ENCODE results near the gene C1orf159. TPM values are rescaled to one million over a fixed set of nuclear protein-coding genes. Genes with fewer than 3 reads are reported as not detected.
"Not testable (repeated sequence)": the region's sequence is repeated elsewhere in the genome, so short reads cannot be mapped to it uniquely, and the experiment has no call there.

Gene C1orf159
- total RNA-seq, 3 donors from 2014 or later = 22.3 to 27.6 (median 26.8) TPM

DNA sequence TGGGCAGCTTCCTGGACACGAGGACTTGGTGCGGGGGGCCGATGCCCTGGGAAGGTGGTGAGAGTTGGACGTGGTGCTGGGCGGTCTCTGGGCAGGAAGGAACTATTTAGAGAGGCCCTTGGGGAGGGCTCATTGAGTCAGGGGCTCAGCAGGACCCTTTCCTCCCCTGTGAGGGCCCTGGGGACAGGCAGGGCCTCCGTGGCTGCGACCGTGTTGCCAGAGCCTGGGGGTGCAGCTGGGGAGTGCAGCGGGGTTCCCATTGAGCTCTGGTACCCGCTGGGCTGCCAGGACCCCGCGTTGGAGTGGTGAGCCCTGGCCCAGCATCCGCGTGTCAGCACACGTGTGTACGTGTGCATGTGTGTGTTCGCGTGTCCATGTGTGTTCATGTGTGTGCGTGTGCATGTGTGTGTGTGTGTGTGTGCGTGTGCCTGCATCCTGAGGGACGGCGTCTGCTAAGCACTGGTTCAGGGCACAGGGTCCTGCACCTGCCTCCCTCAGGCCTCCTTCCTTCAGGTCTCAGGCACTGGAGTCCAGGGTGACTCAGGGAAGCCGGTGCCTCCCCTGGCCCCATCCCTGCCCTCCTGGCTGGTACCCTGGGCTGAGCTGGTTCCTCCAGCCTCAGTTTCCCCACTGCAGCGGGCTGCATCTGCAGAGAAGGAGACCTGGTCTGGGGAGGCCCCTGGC is 52.5 kb downstream of the C1orf159 start:
- Mint-ChIP-seq H3K27me3 (ENCODE audit: low read depth) (peaks cover 15% of the 10 kb centered on the region), H3K36me3 (ENCODE audit: insufficient read depth) (no peaks in the 10 kb centered on the region), H3K4me3 (peak overlapping the region; percentile 65), H3K9me3 (no peaks in the 10 kb centered on the region), H3K4me1 (ENCODE audit: low read depth) (peaks cover 35% of the 10 kb centered on the region)
- DNase-seq (no peak), ATAC-seq (no peak)

DNA sequence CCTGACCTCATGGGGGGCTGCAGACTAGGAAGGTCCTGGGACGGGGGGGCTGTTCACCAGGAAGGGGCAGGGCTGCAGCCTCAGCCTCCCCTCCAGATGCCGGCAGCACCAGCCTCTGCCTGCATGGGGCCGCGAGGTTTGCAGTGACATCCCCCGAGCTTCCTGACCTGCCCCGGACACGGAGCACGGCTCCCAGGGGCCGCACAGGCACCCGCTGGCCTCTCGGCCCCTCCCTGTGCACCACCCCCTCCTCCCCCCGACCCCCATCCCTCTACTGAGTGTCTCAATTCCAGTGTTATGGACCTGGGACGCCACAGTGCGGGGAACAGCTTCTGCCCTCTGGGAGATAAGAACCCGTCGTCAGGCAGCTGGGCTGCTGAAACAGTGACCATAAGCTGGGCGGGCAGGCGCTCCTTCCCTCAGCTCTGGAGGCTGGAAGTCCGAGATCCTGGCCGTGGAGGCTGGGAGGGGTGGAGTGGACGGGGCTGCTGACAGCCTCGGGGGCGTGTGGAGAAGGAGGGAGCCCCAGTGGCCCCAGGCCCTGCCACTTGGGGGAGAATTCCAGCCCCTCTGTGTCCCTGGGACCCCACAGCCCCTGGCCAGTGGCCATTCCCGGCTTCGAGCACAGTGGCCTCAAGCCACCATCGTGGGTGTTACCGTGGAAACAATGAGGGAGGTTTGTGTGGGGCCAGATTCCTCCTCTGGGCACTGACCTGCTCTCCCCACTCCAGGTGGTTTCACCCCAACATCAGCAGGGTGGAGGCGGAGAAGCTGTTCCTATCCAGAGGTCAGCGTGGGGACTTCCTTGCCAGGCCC is 53.3 kb downstream of the C1orf159 start:
- peaks cover 23% of the 10 kb centered on the region for H3K27me3 Mint-ChIP-seq (ENCODE audit: low read depth)
- peaks cover 33% of the 10 kb centered on the region for H3K4me1 Mint-ChIP-seq (ENCODE audit: low read depth)
- DNase-seq (no peak), ATAC-seq (no peak)
- no peaks in the 10 kb centered on the region for H3K9me3 Mint-ChIP-seq
- H3K36me3 Mint-ChIP-seq (ENCODE audit: insufficient read depth) = no peaks in the 10 kb centered on the region
- peak overlapping the region; percentile 65 for H3K4me3 Mint-ChIP-seq

DNA sequence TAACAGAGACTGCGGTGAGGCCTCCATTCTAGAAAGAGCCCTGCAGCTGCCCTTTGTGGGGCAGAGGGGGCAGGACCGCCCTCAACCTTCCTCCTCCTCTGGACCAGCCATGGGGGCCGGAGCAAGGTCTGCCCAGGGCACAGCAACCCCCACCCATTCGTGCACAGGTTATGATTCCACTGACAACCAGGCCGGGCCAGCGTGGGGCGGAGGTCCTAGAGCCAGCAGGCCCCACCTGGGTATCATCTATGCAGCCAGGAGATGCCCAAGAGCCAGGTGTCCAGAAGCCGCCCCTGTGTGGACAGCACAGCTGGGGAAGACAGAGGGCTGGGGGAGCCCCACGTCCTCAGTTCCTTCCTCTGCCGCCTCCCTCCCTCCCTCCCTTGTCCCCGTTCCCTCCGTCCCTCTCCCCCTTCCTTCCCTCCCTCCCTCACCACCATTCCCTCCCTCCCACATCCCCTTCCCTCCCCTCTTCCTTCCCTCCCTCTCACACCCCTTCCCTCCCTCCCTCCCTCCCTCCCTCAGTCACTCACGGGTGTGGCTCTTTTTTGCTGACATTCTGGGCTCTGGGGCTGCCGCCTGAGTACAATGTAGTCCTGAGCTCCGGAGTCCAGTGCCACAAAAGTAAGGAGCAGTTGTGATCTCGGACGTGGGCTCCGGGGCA is 54.1 kb downstream of the C1orf159 start:
- DNase-seq = no peak
- ATAC-seq = no peak
- Mint-ChIP-seq H3K36me3 (ENCODE audit: insufficient read depth) (no peaks in the 10 kb centered on the region), H3K9me3 (no peaks in the 10 kb centered on the region), H3K4me3 (peak overlapping the region; percentile 66), H3K27me3 (ENCODE audit: low read depth) (peaks cover 24% of the 10 kb centered on the region), H3K4me1 (ENCODE audit: low read depth) (peaks cover 33% of the 10 kb centered on the region)

DNA sequence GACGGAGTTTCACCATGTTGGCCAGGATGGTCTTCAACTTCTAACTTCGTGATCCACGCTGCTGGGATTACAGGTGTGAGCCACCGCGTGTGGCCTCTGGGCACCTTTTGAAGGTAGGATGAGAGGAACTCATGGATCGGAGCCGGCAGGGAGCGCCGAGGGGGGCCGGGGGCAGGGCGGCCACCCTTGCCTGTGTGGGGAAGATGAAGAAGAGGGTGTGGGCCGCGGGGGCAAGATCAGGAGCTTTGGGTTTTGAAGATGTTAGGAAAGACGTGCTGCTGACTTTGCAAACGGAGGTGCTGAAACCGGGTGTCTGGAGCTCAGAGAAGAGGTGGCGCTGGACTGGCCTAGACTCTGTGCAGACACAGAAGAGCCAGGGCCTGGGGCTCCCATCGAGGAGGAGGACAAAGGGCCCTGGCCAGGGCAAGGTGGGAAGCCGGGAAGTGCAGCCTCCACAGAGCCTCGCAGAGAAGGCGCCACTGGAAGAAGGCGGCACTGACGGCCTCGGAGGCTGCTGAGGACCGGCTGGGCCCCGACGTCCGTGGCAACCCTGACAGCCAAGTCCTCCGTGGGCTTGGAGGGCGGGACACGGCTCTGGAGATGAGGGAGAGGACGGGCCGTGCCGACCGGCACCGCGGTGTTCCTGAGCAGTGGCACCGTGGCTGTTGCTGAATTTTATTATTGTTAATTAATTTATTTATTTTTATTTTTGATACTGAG is 55.4 kb downstream of the C1orf159 start:
- no peaks in the 10 kb centered on the region for H3K9me3 Mint-ChIP-seq
- H3K27me3 Mint-ChIP-seq (ENCODE audit: low read depth) = peaks cover 24% of the 10 kb centered on the region
- peak overlapping the region; percentile 80 for H3K4me3 Mint-ChIP-seq
- ATAC-seq (no peak), DNase-seq (no peak)
- no peaks in the 10 kb centered on the region for H3K36me3 Mint-ChIP-seq (ENCODE audit: insufficient read depth)
- H3K4me1 Mint-ChIP-seq (ENCODE audit: low read depth) = peaks cover 27% of the 10 kb centered on the region

DNA sequence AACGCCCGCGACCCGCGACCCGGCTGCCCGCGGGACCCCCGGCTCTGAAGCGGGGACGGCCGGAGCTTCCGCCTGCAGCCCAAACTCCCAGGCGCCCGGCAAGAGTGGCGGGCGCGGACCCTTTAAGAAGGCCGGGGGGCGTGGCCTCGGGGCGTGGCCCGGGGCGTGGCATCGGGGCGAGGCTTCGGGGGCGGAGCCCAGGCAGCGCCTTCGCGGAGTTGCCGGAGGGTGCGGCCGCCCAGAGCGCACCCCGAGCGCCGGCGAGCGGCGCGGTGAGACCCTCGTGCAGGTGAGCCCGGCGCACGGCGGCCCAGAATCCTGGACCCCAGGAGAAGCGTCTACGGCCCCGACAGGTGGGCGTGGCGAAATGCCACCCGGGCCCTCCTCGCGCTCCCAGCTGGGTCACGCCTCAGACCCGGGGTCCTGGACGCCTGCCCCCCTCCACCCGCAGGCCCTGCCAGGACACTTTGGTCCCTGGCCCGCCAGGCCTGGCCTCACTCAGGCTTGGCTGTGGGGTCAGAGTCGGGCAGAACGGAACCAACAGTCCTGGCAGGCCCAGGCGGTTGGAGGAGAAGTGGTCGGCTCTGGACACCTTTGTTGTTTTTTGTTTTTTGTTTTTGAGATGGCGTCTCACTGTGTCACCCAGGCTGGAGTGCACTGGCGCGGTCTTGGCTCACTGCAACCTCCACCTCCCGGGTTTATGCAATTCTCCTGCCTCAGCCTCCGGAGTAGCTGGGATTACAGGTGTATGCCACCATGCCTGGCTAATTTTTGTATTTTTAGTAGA is 56.2 kb downstream of the C1orf159 start:
- peak; percentile 94 for DNase-seq
- Mint-ChIP-seq H3K4me3 (peak overlapping the region; percentile 80), H3K36me3 (ENCODE audit: insufficient read depth) (no peaks in the 10 kb centered on the region), H3K4me1 (ENCODE audit: low read depth) (peaks cover 24% of the 10 kb centered on the region), H3K9me3 (no peaks in the 10 kb centered on the region), H3K27me3 (ENCODE audit: low read depth) (peaks cover 24% of the 10 kb centered on the region)
- peak; percentile 75 to 78 for ATAC-seq

GRCh38 chr1:1058921-1059493 is 56.9 kb downstream of the C1orf159 start:
- Mint-ChIP-seq H3K27me3 (ENCODE audit: low read depth) (peaks cover 24% of the 10 kb centered on the region), H3K36me3 (ENCODE audit: insufficient read depth) (no peaks in the 10 kb centered on the region), H3K4me3 (peak overlapping the region; percentile 69), H3K4me1 (ENCODE audit: low read depth) (peaks cover 19% of the 10 kb centered on the region), H3K9me3 (no peaks in the 10 kb centered on the region)
- ATAC-seq (peak; percentile 27 to 39), DNase-seq (no peak)

- no peak for ATAC-seq
- H3K4me1 Mint-ChIP-seq (ENCODE audit: low read depth) = peaks cover 19% of the 10 kb centered on the region
- peaks cover 24% of the 10 kb centered on the region for H3K27me3 Mint-ChIP-seq (ENCODE audit: low read depth)
- no peak for DNase-seq
- H3K4me3 Mint-ChIP-seq = peak overlapping the region; percentile 69
- no peaks in the 10 kb centered on the region for H3K9me3 Mint-ChIP-seq
- H3K36me3 Mint-ChIP-seq (ENCODE audit: insufficient read depth) = no peaks in the 10 kb centered on the region
Observed at GRCh38 chr1:1058088-1058905, 57.6 kb downstream of the C1orf159 start.

DNA sequence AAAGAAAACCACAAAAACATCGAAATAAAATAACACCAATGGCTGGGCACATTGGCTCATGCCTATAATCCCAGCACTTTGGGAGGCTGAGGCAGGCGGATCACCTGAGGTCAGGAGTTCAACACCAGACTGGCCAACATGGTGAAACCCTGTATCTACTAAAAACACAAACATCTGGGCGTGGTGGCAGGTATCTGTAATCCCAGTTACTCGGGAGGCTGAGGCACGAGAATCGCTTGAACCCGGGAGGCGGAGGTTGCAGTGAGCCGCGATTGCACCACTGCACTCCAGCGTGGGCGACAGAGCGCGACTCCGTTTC is 58.2 kb downstream of the C1orf159 start:
- not testable (repeated sequence) for DNase-seq; H3K9me3 Mint-ChIP-seq; H3K36me3 Mint-ChIP-seq (ENCODE audit: insufficient read depth); ATAC-seq
- H3K27me3 Mint-ChIP-seq (ENCODE audit: low read depth) = peaks cover 24% of the 10 kb centered on the region
- H3K4me3 Mint-ChIP-seq = peak overlapping the region; percentile 53
- H3K4me1 Mint-ChIP-seq (ENCODE audit: low read depth) = peaks cover 13% of the 10 kb centered on the region

DNA sequence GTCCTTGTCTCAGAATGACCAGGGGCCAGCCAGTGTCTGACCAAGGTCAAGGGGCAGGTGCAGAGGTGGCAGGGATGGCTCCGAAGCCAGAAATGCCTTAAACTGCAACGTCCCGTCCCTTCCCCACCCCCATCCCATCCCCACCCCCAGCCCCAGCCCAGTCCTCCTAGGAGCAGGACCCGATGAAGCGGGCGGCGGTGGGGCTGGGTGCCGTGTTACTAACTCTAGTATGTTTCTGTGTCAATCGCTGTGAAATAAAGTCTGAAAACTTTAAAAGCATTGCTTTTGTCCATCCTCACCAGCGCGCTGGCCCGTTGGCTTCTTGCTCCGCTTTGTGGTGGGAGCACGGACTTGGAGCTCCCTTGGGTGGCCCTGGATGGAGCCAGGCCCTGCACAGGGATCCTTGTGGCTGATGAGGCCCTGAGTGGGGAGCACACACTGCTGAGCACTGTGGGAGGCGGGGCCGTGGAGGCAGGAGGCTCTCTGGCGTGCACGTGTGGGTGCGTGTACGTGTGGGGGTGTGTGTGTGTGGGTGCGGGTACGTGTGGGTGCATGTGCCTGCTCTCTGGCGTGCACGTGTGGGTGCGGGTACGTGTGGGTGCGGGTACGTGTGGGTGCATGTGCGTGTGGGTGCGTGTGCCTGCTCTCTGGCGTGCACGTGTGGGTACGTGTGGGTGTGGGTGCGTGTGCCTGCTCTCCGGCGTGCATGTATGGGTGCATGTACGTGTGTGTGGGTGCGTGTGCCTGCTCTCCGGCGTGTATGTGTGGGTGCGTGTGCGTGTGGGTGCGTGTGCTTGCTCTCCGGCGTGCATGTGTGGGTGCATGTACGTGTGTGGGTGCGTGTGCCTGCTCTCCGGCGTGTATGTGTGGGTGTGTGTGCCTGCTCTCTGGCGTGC is 59.8 kb downstream of the C1orf159 start:
- Mint-ChIP-seq H3K4me1 (ENCODE audit: low read depth) (peaks cover 7% of the 10 kb centered on the region), H3K4me3 (no peak overlapping the region), H3K9me3 (no peaks in the 10 kb centered on the region), H3K27me3 (ENCODE audit: low read depth) (peaks cover 24% of the 10 kb centered on the region), H3K36me3 (ENCODE audit: insufficient read depth) (no peaks in the 10 kb centered on the region)
- ATAC-seq (no peak), DNase-seq (no peak)

DNA sequence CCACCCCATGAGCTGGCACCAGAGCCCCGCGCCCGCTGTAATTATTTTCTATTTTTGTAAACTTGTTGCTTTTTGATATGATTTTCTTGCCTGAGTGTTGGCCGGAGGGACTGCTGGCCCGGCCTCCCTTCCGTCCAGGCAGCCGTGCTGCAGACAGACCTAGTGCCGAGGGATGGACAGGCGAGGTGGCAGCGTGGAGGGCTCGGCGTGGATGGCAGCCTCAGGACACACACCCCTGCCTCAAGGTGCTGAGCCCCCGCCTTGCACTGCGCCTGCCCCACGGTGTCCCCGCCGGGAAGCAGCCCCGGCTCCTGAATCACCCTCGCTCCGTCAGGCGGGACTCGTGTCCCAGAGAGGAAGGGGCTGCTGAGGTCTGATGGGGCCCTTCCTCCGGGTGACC is 60.9 kb downstream of the C1orf159 start:
- Mint-ChIP-seq H3K36me3 (ENCODE audit: insufficient read depth) (no peaks in the 10 kb centered on the region), H3K27me3 (ENCODE audit: low read depth) (peaks cover 14% of the 10 kb centered on the region), H3K4me1 (ENCODE audit: low read depth) (peaks cover under 1% of the 10 kb centered on the region), H3K9me3 (no peaks in the 10 kb centered on the region), H3K4me3 (no peak overlapping the region)
- DNase-seq (no peak), ATAC-seq (no peak)

DNA sequence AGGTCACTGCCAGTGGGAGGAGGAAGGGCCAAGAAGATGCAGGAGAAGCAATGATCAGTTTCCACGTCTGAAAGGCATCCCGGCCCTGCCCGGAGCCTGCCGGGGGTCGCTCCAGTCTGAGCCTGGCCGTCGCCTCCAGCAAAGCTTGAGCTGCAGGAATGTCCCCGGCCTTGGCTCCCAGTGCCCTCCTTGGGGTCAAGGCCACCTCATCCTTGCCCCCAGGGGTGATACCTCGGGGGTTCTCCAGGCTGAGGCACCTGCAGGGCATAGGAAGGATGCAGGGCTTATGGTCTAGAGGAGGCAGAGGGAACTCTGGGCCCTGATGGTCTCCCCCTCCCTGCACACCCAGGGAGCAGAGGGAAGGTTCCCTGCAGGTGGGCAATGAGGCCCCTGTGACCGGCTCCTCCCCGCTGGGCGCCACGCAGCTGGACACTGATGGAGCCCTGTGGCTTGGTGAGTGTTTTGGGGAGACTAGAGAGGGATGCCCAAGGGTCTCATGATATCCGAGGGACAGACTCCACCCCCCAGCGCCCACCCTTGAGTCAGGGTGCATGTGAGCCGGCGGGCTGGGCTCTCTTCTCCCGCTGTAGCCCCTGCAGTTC is 61.7 kb downstream of the C1orf159 start:
- no peak for ATAC-seq
- Mint-ChIP-seq H3K4me1 (ENCODE audit: low read depth) (no peaks in the 10 kb centered on the region), H3K4me3 (no peak overlapping the region), H3K27me3 (ENCODE audit: low read depth) (peaks cover 14% of the 10 kb centered on the region), H3K36me3 (ENCODE audit: insufficient read depth) (no peaks in the 10 kb centered on the region), H3K9me3 (no peaks in the 10 kb centered on the region)
- DNase-seq = no peak

DNA sequence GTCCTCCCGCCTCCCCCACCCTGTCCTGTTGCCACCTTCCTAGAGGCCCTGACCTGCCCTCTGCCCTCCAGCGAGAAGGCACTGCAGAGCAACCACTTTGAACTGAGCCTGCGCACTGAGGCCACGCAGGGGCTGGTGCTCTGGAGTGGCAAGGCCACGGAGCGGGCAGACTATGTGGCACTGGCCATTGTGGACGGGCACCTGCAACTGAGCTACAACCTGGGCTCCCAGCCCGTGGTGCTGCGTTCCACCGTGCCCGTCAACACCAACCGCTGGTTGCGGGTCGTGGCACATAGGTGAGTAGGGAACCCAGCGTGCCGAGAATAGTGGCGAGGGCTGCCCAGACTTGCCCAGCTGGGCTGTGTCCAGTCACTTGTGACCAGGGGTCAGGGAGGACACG is 62.2 kb downstream of the C1orf159 start:
- H3K36me3 Mint-ChIP-seq (ENCODE audit: insufficient read depth) = no peaks in the 10 kb centered on the region
- ATAC-seq = no peak
- no peaks in the 10 kb centered on the region for H3K9me3 Mint-ChIP-seq
- H3K27me3 Mint-ChIP-seq (ENCODE audit: low read depth) = peaks cover 13% of the 10 kb centered on the region
- DNase-seq = no peak
- no peak overlapping the region for H3K4me3 Mint-ChIP-seq
- H3K4me1 Mint-ChIP-seq (ENCODE audit: low read depth) = no peaks in the 10 kb centered on the region
